ENCODE measurements around the gene AGBL5.
A peak's percentile ranks its signal among the peaks of the same experiment; 100 is the strongest.

AGBL5 gene

GRCh38 chr2:27050996-27051901 lies at the start of gene AGBL5:
Gene AGBL5 (plus strand): TSS chr2:27051668. CDS start chr2:27052959, 1,291 bp downstream.
- peak; percentile 97 to 98 for DNase-seq

GRCh38 chr2:27001950-27002349 lies 49.5 kb upstream of the AGBL5 start:
- no peak for DNase-seq

GRCh38 chr2:27003007-27003406 lies 48.5 kb upstream of the AGBL5 start:
- no peak for DNase-seq

GRCh38 chr2:27003857-27004256 lies 47.6 kb upstream of the AGBL5 start:
- DNase-seq, result no peak

GRCh38 chr2:27006602-27007415 lies 44.7 kb upstream of the AGBL5 start:
- no peak for DNase-seq

GRCh38 chr2:27007416-27008374 lies 43.8 kb upstream of the AGBL5 start:
- no peak for DNase-seq

- no peak for DNase-seq
These were observed 42.8 kb upstream of the AGBL5 start for GRCh38 chr2:27008678-27009077.

GRCh38 chr2:27009083-27009482 lies 42.4 kb upstream of the AGBL5 start:
- no peak for DNase-seq

- no peak for DNase-seq
These were observed 41.8 kb upstream of the AGBL5 start for GRCh38 chr2:27009716-27010115.

GRCh38 chr2:27010139-27010538 lies 41.3 kb upstream of the AGBL5 start:
- no peak for DNase-seq

GRCh38 chr2:27013738-27014137 lies 37.7 kb upstream of the AGBL5 start:
- DNase-seq, result no peak

- DNase-seq, result no peak
These were observed 36.6 kb upstream of the AGBL5 start for GRCh38 chr2:27014771-27015433.

GRCh38 chr2:27016801-27017325 lies 34.6 kb upstream of the AGBL5 start:
- peak; percentile 22 to 43 for DNase-seq

GRCh38 chr2:27018142-27018541 lies 33.3 kb upstream of the AGBL5 start:
- DNase-seq, result no peak

- DNase-seq, result no peak
These were observed 32.0 kb upstream of the AGBL5 start for GRCh38 chr2:27019459-27019858.

- DNase-seq, result no peak
These were observed 31.3 kb upstream of the AGBL5 start for GRCh38 chr2:27019931-27020855.

- DNase-seq, result no peak
These were observed 30.0 kb upstream of the AGBL5 start for GRCh38 chr2:27021253-27022049.

- DNase-seq, result no peak
These were observed 27.7 kb upstream of the AGBL5 start for GRCh38 chr2:27023740-27024139.

GRCh38 chr2:27024188-27024587 lies 27.3 kb upstream of the AGBL5 start:
- no peak for DNase-seq

- DNase-seq, result no peak
These were observed 26.7 kb upstream of the AGBL5 start for GRCh38 chr2:27024812-27025211.

Measured in CD4-positive, alpha-beta T cell treated with Interleukin-1 beta for 1 hour (primary cell).